Heart left ventricle (tissue), 13 donors: ENCODE measurements around the gene NR1I3.

Experiments used
- POLR2A ChIP-seq, 2 donors: fragments of 450-650 bp; IDR thresholded peaks; one replicate each; pipeline ENCODE4 v1.6.1; 2017; ENCODE audit warnings: antibody characterized with exemption in 2 of 2, mild to moderate bottlenecking in 2 of 2, moderate library complexity in 2 of 2
- TF ChIP-seq, protein P1 (sequence below), 12 donors: fragments of 200-600 bp; sonication (generic) in 4 of 12; IDR thresholded peaks; one replicate each; pipeline versions ENCODE4 v1.5.0 to v1.8.0; 2018 to 2022; ENCODE audit warnings: antibody characterized with exemption in 12 of 12, mild to moderate bottlenecking in 5 of 12
- donor health status: ischemic (EF 13 %, LVEDD 7.1; RV severe dilation, severe dysfunction).
- donor health status: DM: no; HTN: yes; CAD: no.
- donor health status: DM: no; HTN: no; CAD: no.
- donor health status: ischemic (EF 25% LVEDD 6.9; RV normal size, moderate dysfunction).
- donor health status: ischemic (EF 25% LVEDD 5.7; RV mildly dilated, moderate dysfunction).
- donor health status: ischemic (EF 35%, LVEDD 5.7; RV mildly dilated, moderate dysfunction).
- donor health status: nonischemic (EF 11% LVEDD 7.7; RV severe dilation, severe dysfunction).
- donor health status: DM: yes; HTN: yes; CAD: no.
- donor health status: PGD.
- donor health status: ischemic (EF 29% LVEDD 5.4; RV normal size, mild dysfunction).
- donor health status: nonischemic (EF 23%, LVEDD 6.1; RV moderate dilation, normal function).

DNA sequence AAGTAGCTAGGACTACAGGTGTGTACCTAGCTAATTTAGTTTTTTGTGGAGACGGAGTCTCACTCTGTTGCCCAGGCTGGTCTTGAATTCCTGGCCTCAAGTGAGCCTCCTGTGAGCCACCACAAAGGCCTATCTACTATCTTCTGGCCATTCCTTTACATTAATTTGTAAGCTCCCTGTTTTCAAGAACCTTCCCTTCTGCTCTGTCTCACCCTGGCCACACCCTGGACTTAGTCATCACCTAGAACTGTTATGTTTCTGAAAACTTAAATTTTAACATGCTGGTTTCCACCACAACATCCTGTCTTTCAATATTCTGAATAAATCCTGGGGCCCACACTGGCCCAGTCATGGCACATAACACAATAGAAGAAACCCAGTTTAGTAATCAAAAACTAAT lies 55.8 kb downstream of the NR1I3 start:
- TF ChIP-seq, protein P1, sequence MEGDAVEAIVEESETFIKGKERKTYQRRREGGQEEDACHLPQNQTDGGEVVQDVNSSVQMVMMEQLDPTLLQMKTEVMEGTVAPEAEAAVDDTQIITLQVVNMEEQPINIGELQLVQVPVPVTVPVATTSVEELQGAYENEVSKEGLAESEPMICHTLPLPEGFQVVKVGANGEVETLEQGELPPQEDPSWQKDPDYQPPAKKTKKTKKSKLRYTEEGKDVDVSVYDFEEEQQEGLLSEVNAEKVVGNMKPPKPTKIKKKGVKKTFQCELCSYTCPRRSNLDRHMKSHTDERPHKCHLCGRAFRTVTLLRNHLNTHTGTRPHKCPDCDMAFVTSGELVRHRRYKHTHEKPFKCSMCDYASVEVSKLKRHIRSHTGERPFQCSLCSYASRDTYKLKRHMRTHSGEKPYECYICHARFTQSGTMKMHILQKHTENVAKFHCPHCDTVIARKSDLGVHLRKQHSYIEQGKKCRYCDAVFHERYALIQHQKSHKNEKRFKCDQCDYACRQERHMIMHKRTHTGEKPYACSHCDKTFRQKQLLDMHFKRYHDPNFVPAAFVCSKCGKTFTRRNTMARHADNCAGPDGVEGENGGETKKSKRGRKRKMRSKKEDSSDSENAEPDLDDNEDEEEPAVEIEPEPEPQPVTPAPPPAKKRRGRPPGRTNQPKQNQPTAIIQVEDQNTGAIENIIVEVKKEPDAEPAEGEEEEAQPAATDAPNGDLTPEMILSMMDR (IDR thresholded peaks at IDR 0.05), result no peak
- TF ChIP-seq POLR2A (IDR thresholded peaks at IDR 0.05), result no peak
